Kidney (tissue), 14 donors: Measurements from ENCODE around the gene CLCA2. TPM values are rescaled to one million over a fixed set of nuclear protein-coding genes. Genes with fewer than 3 reads are reported as not detected.
"Not testable (repeated sequence)": the region's sequence is repeated elsewhere in the genome, so short reads cannot be mapped to it uniquely, and the experiment has no call there.

ENCODE experiments used
- DNase-seq, 5 donors: peaks; one replicate each; pipeline ENCODE4 v3.0.0-alpha.2; 2013 to 2020
- FAIRE-seq: peaks from 2 replicates; lab custom pipeline; 2012; peaks lifted over from hg19 to GRCh38; lab: Jason Lieb, UNC
- H3K27ac ChIP-seq, 2 donors: one replicate each; pipeline ENCODE4 v1.7.0; 2013; ENCODE audit warnings: low read depth in 2 of 2, low read length in 2 of 2, inconsistent platforms in 1 of 2
- H3K27me3 ChIP-seq: one replicate; pipeline ENCODE4 v1.7.1; 2013; ENCODE audit warnings: low read length, inconsistent platforms; ENCODE audit not compliant: control insufficient read depth, insufficient read depth
- H3K36me3 ChIP-seq, 3 donors: one replicate each; pipeline versions ENCODE4 v1.7.0 to v1.7.1; 2013; ENCODE audit warnings: low read length in 3 of 3, control low read depth in 1 of 3, inconsistent platforms in 1 of 3; ENCODE audit not compliant: insufficient read depth in 3 of 3, control insufficient read depth in 2 of 3
- H3K4me1 ChIP-seq, 3 donors: one replicate each; pipeline versions ENCODE4 v1.7.0 to v1.7.1; 2013; ENCODE audit warnings: low read length in 3 of 3, inconsistent platforms in 1 of 3, low read depth in 1 of 3; ENCODE audit not compliant: control insufficient read depth in 2 of 3, insufficient read depth in 2 of 3
- H3K4me3 ChIP-seq, 3 donors: one replicate each; pipeline versions ENCODE4 v1.7.0 to v1.8.1; 2013; ENCODE audit warnings: low read length in 3 of 3, control low read depth in 1 of 3, inconsistent platforms in 1 of 3
- H3K9ac ChIP-seq, 3 donors: one replicate each; pipeline versions ENCODE4 v1.7.0 to v1.7.1; 2013; ENCODE audit warnings: low read length in 3 of 3, control low read depth in 1 of 3, inconsistent platforms in 1 of 3
- H3K9me3 ChIP-seq, 3 donors: one replicate each; pipeline versions ENCODE4 v1.7.0 to v1.7.1; 2013; ENCODE audit warnings: low read length in 3 of 3, control low read depth in 1 of 3, inconsistent platforms in 1 of 3; ENCODE audit not compliant: control insufficient read depth in 2 of 3, insufficient read depth in 1 of 3
- intact Hi-C: fragments of 100-400 bp; cut with DNase I; formaldehyde crosslinking; loops from one replicate; pipeline ENCODE4 v1.11.1; 2022
- polyA plus RNA-seq: library from polyadenylated mRNA; stranded (reverse); fragments of 350-450 nt; fragmentation: Illumina TruSeq; extraction: RNeasy Lipid Tissue Mini Kit (QIAGEN cat#74804); gene quantifications from one replicate; pipeline ENCODE4 v1.2.3, GENCODE V29; 2014; ENCODE audit warnings: low read depth, low replicate concordance; ENCODE audit not compliant: insufficient read depth
- total RNA-seq: library from RNA; stranded (reverse); fragmentation: NEBNext Ultra II Directional; extraction: Animal tissue kit (Norgen Biotek cat#: 25700); gene quantifications from one replicate; pipeline ENCODE4 v1.2.1, GENCODE V29; 2021
- TF ChIP-seq, protein P1 (sequence below): IDR thresholded peaks from 3 replicates; pipeline ENCODE4 v1.5.1; 2012; ENCODE audit warnings: mild to moderate bottlenecking, moderate library complexity, borderline replicate concordance; ENCODE audit not compliant: insufficient read depth; ENCODE audit errors: extremely low read depth
- donor health status: control.
- donor health status: control.
- donor health status: control.
- donor health status: control.
- donor health status: control.
- donor health status: DM: yes; HTN: yes; CAD: no.
- donor health status: Normal renal cell carcinoma (clear cell type).

Gene CLCA2
- total and polyA plus RNA-seq, 2 donors from 2014 or later = not detected

DNA sequence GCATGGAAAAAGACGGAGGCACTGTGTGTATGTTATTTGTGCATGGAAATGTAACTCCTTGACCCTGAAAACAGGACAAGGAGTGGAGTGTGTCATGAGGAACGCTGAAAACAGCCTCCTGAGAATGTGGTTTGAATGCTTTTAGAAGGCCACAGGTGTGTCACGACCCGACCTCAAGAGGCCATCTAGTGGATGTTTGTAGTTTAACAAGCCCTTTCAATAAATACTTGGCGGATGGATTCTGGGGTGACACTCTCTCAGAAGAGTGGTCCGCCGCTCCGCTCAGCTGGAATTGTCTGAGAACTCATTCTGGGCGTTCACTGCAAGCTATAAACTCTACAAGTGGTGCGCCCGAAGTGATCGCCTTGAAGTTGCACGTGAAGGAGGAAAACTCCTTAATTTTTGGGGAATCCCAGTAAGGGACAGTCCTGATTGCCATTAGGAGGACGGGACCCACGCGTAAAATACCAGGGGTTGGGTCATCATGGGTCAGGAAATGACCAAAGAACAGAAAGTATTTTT lies 78.2 kb downstream of the CLCA2 start:
- H3K9me3 ChIP-seq, H3K4me1 ChIP-seq, FAIRE-seq, H3K9ac ChIP-seq, H3K36me3 ChIP-seq, H3K27ac ChIP-seq, intact Hi-C loops, H3K27me3 ChIP-seq: not testable (repeated sequence)
- TF ChIP-seq, protein P1, sequence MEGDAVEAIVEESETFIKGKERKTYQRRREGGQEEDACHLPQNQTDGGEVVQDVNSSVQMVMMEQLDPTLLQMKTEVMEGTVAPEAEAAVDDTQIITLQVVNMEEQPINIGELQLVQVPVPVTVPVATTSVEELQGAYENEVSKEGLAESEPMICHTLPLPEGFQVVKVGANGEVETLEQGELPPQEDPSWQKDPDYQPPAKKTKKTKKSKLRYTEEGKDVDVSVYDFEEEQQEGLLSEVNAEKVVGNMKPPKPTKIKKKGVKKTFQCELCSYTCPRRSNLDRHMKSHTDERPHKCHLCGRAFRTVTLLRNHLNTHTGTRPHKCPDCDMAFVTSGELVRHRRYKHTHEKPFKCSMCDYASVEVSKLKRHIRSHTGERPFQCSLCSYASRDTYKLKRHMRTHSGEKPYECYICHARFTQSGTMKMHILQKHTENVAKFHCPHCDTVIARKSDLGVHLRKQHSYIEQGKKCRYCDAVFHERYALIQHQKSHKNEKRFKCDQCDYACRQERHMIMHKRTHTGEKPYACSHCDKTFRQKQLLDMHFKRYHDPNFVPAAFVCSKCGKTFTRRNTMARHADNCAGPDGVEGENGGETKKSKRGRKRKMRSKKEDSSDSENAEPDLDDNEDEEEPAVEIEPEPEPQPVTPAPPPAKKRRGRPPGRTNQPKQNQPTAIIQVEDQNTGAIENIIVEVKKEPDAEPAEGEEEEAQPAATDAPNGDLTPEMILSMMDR = peak; percentile 13
- peak in 2 of 5 donors; percentile 29 to 53 for DNase-seq
- peak overlapping the region in 2 of 3 donors; percentile 10 to 60 for H3K4me3 ChIP-seq

DNA sequence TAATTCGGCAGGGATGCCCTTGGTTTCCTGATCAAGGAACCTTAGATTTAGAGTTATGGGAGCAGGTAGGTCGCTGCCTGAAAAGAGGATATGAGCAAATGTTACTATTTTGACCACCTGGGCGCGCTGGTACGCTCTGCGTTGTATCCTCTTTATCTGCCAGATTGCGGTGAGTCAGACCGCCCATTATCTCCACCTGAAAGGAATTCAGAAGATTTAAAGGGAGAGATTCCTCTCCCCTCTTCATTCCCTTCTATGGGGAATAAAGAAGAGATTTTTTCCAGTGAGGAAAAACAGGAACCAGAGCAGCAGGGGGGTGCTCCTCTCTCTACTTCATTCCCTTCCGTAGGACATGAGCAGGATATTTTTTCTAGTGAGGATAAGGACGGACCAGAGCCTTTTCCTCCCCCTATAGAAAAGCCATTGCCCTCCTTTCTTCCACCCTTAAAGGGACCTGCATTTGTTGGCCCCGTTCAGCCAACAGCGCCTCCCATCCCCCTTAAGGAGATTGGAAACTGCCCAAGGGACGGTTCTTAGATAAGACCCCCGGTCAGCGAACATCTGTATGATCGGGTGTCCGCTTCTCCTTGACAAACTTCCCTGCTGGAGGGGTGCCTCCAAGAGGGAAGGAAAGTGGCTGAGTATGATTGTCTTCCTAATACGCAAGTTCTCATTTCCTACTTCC lies 78.9 kb downstream of the CLCA2 start:
- no peaks in the 10 kb centered on the region for H3K27me3 ChIP-seq
- H3K4me1 ChIP-seq = no peaks in the 10 kb centered on the region
- TF ChIP-seq, protein P1 = no peak
- no peak for FAIRE-seq
- peak overlapping the region in 1 of 3 donors; percentile 9 for H3K9ac ChIP-seq
- peak overlapping the region in 1 of 2 donors; percentile 28 for H3K27ac ChIP-seq
- H3K9me3 ChIP-seq = no peaks in the 10 kb centered on the region
- H3K4me3 ChIP-seq = peak overlapping the region in 2 of 3 donors; percentile 16 to 60
- H3K36me3 ChIP-seq = no peaks in the 10 kb centered on the region
- intact Hi-C loops = no loop called here
- peak in 2 of 5 donors; percentile 7 to 20 for DNase-seq

DNA sequence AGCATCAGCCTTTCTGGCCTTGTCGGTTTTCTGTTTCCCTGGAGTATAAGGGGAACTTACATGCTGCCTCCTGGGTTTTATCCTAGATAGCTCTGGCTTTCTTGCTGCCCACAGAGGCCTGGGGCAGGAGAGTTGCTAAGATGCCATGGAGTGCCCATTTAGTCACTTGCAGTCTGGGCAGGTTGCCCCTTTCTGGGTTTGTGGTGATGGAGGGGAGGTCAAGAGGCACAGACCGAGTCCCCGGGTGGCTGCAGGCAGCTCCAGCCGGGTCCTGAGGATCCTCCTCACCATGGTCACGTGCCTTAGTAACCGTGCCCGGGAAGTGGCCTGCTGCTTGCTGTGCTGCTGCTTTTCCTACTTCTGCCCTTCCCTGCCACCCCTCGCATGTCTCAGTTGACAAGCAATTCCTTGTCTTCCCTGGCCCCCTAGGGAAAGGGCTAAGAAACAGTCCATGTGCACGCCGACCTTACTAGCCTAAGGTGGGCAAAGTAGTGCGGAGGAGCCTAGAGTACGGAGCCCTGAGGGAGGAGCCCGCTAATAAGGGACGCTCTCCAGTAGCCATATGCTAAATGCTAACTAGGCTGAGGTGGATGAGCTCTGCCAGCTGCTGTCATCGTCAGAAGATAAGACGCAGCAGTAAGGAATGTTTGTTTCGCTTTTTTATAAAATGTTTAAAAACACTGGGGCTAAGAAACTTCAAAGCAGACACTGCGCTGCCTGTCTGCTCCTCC lies 79.6 kb downstream of the CLCA2 start:
- intact Hi-C loops = no loop called here
- FAIRE-seq = no peak

More for the DNA sequence above, 79.6 kb downstream of the CLCA2 start:
- peak in 4 of 5 donors; percentile 39 to 77 (median 54) for DNase-seq
- Histone ChIP-seq H3K36me3 (no peaks in the 10 kb centered on the region), H3K4me1 (no peaks in the 10 kb centered on the region), H3K9ac (peak overlapping the region in 2 of 3 donors; percentile 8 to 20), H3K4me3 (peak overlapping the region; percentile 26 to 60 (median 60)), H3K27me3 (no peaks in the 10 kb centered on the region), H3K9me3 (no peaks in the 10 kb centered on the region), H3K27ac (peak overlapping the region in 1 of 2 donors; percentile 28)
- TF ChIP-seq, protein P1 = no peak
